NT2/D1 (cell line): ENCODE data around the gene PRTG.

ENCODE experiments used
- SUZ12 ChIP-seq: IDR thresholded peaks from 2 replicates; pipeline ENCODE4 v1.6.1; 2011; ENCODE audit not compliant: insufficient read length, insufficient read depth; ENCODE audit errors: extremely low read depth
- YY1 ChIP-seq: IDR thresholded peaks from 2 replicates; pipeline ENCODE4 v1.6.1; 2011; ENCODE audit not compliant: insufficient read length, insufficient read depth
- ZNF274 ChIP-seq: IDR thresholded peaks from 2 replicates; pipeline ENCODE4 v1.6.1; 2011; ENCODE audit warnings: mild to moderate bottlenecking, low read depth, low read length

DNA sequence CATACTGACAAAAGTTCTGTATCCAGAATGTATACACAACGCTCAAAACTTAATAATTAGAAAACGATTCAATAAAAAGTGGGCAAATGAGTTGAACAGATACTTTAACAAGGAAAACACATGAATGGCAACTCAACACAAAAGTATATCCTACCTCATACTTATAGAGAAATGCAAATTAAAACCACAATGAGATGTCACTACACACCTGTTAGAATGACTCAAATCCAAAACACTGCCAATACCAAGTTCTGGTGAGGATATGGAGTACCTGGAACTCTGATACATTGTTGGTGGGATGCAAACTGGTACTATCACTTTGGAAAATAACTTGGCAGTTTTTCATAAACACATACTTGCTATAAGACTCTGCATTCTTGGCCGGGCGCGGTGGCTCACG lies 42.1 kb downstream of the PRTG start:
- no peak for TF ChIP-seq ZNF274
- no peak for TF ChIP-seq YY1
- TF ChIP-seq SUZ12, result no peak
